ENCODE results near the gene TDRD3.

Gene TDRD3

DNA sequence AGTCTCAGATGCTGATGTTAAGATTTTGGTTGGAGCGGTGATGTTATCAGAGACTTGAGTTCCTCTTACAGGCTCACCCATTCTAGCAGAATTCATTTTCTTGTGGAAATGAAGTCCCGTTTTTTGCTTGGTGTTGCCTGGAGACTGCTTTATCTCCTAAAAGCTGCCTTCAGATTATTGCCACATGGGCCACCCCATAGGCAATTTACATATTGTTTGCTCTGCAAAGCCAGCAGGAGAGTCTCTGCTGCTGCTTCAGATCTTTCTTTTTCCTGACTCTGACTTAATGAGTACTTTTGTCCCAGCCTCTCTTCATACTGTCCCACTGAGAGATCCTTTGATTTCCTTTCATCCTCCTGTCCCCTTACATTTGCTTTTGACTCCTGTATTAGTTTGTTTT is 114.6 kb downstream of the TDRD3 start:
- ChIA-PET POLR2A (no interaction called here), CTCF (no interaction called here)
- no peak for TF ChIP-seq CTCF (IDR thresholded peaks at IDR 0.05; ENCODE audit: insufficient read depth, low read length, missing control alignments)
- no peak for DNase-seq (ENCODE audit: low read depth, low spot score)
- H3K4me3 ChIP-seq (ENCODE audit: low read depth, low read length): no peak overlapping the region

DNA sequence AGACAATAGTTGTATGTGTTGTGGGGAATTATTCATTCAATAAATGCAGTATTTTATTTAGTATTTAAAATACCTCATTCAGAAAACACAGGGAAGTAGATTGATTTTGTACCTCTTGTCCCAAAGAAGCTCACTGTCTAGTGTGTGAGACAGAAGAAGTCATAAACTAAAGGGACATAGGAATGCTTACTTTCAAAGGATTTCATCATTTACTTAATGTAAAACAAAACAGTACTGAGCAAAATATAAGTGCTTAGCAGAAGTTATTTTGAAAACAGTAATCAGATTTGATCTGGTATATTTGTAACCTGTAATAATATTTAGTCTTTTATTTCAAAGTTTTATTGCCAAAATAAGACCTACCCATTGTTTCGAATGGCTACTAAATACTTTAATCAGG is 117.9 kb downstream of the TDRD3 start:
- ChIA-PET POLR2A (no interaction called here), CTCF (no interaction called here)
- no peak for TF ChIP-seq CTCF (IDR thresholded peaks at IDR 0.05; ENCODE audit: insufficient read depth, low read length, missing control alignments)
- no peak overlapping the region for H3K4me3 ChIP-seq (ENCODE audit: low read depth, low read length)
- no peak for DNase-seq (ENCODE audit: low read depth, low spot score)

DNA sequence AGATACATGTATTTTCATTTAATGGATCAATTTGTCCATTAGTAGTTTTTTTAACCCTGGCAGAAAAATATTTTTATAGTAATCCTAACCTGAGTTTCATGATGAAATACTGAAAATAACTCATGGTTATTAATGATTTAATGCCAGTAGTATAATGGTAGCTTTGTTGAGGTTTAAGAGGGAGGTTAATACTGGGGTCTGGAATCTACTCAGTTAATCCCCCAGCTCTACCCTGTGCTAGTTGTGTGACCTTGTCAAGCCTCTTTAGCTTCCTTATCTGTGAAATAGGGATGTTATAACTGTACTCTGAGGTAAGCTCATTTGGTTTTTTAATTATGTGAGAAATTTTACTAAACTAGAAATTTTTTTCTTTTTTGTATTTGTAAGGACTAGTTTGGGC is 122.5 kb downstream of the TDRD3 start:
- CTCF ChIA-PET: no interaction called here
- POLR2A ChIA-PET: no interaction called here
- H3K4me3 ChIP-seq (ENCODE audit: low read depth, low read length): no peak overlapping the region
- no peak for TF ChIP-seq CTCF (IDR thresholded peaks at IDR 0.05; ENCODE audit: insufficient read depth, low read length, missing control alignments)
- DNase-seq (ENCODE audit: low read depth, low spot score): no peak

GRCh38 chr13:60520902-60521569 is 124.0 kb downstream of the TDRD3 start:
- no peak for TF ChIP-seq CTCF (IDR thresholded peaks at IDR 0.05; ENCODE audit: insufficient read depth, low read length, missing control alignments)
- no peak overlapping the region for H3K4me3 ChIP-seq (ENCODE audit: low read depth, low read length)
- CTCF ChIA-PET: interaction anchor here (0.9 kb wide), 1 partner anchor 72 kb away, joined by 3 read pairs; no protein-coding TSS in a partner anchor
- POLR2A ChIA-PET: no interaction called here
- DNase-seq (ENCODE audit: low read depth, low spot score): no peak

GRCh38 chr13:60538566-60538965 is 141.5 kb downstream of the TDRD3 start:
- POLR2A ChIA-PET: no interaction called here
- H3K4me3 ChIP-seq (ENCODE audit: low read depth, low read length): no peak overlapping the region
- CTCF ChIA-PET: no interaction called here
- no peak for DNase-seq (ENCODE audit: low read depth, low spot score)
- TF ChIP-seq CTCF (IDR thresholded peaks at IDR 0.05; ENCODE audit: insufficient read depth, low read length, missing control alignments): no peak

DNA sequence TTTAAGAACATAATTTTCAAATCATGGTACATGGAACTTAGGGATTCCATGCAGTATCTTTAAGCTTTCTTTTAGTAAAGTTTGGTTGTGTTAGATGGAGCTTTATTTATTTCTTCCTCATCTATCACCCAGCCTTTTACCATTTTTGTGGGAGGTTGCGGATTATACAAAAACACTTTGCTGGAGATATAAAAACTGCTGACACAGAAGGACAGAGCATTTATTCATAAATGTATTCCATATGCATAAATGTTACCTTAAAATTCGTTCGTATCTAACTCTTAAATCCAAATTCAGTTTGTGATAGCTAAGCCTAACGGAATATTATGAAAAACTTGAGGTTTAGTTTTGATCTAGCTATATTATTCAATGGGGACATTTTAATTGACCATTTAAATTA is 143.3 kb downstream of the TDRD3 start:
- no peak for DNase-seq (ENCODE audit: low read depth, low spot score)
- POLR2A ChIA-PET: no interaction called here
- no peak for TF ChIP-seq CTCF (IDR thresholded peaks at IDR 0.05; ENCODE audit: insufficient read depth, low read length, missing control alignments)
- CTCF ChIA-PET: no interaction called here
- no peak overlapping the region for H3K4me3 ChIP-seq (ENCODE audit: low read depth, low read length)

All from AG04449 (cell line).